Right lobe of liver (tissue), 4 donors: ENCODE data around the gene TMUB2.

Experiments used
- CTCF ChIP-seq, 4 donors: fragments of 200-600 bp in 3 of 4; fragments of 450-650 bp in 1 of 4; IDR thresholded peaks; one replicate each; pipeline versions ENCODE4 v1.5.1 to v1.8.0; 2016 to 2022; ENCODE audit warnings: antibody characterized with exemption in 4 of 4, mild to moderate bottlenecking in 2 of 4
- POLR2A ChIP-seq: fragments of 450-650 bp; IDR thresholded peaks from one replicate; pipeline ENCODE4 v1.6.1; 2017; ENCODE audit warnings: antibody characterized with exemption, mild to moderate bottlenecking
- donor health status: DM: no; HTN: no; CAD: no.
- donor health status: DM: no; HTN: no; CAD: no.
- donor health status: DM: no; HTN: yes; CAD: no.

GRCh38 chr17:44213403-44214229, 26.8 kb downstream of the TMUB2 start:
- TF ChIP-seq CTCF (IDR thresholded peaks at IDR 0.05) (no peak), POLR2A (no peak)
